ENCODE results near the gene BEST1.

Gene BEST1

DNA sequence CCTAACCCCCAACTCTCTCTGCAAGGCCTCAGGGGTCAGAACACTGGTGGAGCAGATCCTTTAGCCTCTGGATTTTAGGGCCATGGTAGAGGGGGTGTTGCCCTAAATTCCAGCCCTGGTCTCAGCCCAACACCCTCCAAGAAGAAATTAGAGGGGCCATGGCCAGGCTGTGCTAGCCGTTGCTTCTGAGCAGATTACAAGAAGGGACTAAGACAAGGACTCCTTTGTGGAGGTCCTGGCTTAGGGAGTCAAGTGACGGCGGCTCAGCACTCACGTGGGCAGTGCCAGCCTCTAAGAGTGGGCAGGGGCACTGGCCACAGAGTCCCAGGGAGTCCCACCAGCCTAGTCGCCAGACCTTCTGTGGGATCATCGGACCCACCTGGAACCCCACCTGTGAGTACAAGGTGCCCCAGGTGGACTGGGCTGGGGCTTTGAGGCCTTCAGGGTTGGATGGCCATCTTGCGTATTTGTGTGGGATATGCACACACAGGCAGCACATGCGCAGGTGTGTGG lies at the start of gene BEST1:
TSS of gene BEST1 (plus strand) at position 317 of the 513 bp plus-strand sequence. CDS start 1,456 bp downstream, outside the sequence.
- no peak for DNase-seq (ENCODE audit: insufficient read length, low spot score)
- FAIRE-seq: no peak
- TF ChIP-seq POLR2A (IDR thresholded peaks at IDR 0.05; ENCODE audit: low read depth, low read length): no peak

DNA sequence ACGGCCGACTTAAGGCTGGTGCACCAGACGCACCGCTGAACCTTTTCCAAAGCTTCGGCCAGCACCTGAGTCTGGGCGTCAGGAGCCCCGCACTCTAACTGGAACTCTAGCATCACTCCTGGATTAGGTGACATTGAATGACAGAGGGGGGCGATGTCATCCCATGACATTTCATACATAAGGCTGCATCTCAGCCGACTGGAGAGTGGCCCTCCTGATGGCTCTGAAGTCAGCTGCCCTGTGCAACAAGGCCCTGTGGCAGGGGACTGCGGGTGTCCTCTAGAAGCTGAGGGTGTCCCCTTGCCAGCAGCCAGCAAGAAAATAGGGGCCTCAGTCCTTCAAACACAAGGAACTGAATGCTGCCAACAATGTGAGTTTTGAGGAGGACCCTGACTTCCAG lies 48.8 kb upstream of the BEST1 start:
- no peak for FAIRE-seq
- no peak for TF ChIP-seq POLR2A (IDR thresholded peaks at IDR 0.05; ENCODE audit: low read depth, low read length)
- DNase-seq (ENCODE audit: insufficient read length, low spot score): no peak

DNA sequence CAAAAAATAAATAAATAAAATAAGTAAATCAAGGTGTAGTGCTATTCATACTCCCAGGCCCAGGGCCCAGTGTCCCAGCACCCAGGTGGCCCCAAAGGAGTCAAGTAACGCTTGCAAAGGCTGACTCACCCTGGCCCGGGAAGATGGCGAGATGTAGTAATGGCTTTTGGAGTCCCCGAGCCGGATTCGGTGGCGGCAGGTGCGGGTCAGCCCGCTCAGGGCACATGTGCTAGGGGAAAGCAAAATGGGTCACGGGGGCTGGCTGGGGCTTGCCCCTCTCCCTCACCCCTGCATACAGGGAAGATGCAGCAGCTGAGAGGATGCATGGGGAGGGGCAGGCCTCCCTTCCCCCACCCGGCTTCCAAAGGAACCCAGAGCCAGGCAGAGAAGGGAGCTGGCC lies 47.8 kb upstream of the BEST1 start:
- no peak for DNase-seq (ENCODE audit: insufficient read length, low spot score)
- TF ChIP-seq POLR2A (IDR thresholded peaks at IDR 0.05; ENCODE audit: low read depth, low read length): no peak
- no peak for FAIRE-seq

DNA sequence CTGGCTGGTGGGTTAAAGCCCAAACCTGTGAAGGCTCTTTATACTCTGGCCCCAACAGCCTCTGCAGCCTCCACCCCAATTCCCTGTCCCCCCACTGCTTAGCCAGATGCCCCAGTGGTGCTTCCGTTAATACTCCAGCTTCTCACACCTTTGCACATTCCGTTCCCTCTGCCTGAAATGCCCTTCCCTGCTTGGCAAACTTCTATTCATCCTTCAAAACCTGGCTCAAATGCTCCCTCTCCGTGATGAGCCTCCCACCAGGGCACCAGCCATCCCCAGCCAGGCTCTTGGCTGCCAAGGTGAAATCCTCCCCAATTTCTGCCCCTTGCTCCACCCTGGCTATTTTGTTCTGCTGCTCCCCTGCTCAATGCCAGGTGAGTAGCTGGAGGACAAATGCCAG lies 46.3 kb upstream of the BEST1 start:
- TF ChIP-seq POLR2A (IDR thresholded peaks at IDR 0.05; ENCODE audit: low read depth, low read length): no peak
- no peak for DNase-seq (ENCODE audit: insufficient read length, low spot score)
- no peak for FAIRE-seq

DNA sequence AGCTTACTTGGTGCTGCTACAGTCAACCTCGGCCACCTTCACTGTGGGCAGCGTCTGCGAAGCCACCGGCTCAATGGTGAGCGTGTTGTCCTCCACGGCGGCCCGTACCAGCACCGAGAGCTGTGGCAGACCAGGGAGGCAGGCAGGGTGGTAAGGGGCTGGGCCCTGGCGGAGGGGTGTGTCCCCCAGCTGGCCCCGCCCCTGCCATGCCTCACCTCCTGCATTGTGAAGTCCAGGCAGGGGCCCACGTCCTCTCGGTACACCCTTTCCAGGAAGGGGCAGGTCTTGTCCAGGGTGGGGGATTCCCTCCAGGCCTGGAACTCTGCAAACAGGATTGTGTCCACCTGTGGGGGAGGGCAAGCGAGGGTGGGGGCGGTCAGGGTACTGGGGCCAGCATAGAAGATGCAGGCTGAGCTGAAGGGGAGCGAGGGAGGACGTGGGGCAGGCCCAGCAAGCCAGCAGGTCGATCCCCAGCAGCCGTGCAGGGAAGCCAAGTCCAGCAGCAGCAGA lies 45.6 kb upstream of the BEST1 start:
- no peak for TF ChIP-seq POLR2A (IDR thresholded peaks at IDR 0.05; ENCODE audit: low read depth, low read length)
- no peak for DNase-seq (ENCODE audit: insufficient read length, low spot score)
- FAIRE-seq: no peak

DNA sequence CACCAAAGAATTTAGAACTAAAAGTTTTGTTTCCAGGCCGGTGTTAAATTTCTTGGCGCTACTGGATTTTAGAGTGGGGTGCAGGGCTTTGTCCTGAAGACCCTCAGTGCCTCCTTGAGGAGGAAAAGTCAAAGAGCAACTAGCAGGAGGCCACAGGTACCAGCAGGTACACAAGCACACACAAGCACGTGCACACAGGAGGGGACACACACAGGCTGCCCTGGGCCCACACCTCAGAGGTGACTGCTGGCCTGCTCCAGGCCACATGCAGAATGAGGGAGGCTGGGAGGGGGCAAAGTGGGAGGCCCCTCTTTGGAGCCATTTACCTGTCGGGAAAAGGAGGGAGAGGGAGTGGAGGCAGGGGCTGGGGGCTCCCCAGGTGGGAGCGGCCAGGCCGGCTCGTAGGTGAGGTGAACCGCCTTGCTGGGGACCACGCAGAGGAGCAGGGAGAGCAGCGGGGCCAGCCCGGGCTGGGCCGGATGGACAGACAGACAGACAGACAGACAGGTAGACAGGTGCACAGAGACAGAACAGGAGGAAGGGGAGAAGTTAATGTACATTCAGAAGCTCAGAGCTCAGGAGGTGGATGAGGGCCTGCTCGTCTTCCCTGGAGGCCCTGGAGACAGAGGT lies 45.0 kb upstream of the BEST1 start:
- no peak for FAIRE-seq
- DNase-seq (ENCODE audit: insufficient read length, low spot score): no peak
- TF ChIP-seq POLR2A (IDR thresholded peaks at IDR 0.05; ENCODE audit: low read depth, low read length): no peak

DNA sequence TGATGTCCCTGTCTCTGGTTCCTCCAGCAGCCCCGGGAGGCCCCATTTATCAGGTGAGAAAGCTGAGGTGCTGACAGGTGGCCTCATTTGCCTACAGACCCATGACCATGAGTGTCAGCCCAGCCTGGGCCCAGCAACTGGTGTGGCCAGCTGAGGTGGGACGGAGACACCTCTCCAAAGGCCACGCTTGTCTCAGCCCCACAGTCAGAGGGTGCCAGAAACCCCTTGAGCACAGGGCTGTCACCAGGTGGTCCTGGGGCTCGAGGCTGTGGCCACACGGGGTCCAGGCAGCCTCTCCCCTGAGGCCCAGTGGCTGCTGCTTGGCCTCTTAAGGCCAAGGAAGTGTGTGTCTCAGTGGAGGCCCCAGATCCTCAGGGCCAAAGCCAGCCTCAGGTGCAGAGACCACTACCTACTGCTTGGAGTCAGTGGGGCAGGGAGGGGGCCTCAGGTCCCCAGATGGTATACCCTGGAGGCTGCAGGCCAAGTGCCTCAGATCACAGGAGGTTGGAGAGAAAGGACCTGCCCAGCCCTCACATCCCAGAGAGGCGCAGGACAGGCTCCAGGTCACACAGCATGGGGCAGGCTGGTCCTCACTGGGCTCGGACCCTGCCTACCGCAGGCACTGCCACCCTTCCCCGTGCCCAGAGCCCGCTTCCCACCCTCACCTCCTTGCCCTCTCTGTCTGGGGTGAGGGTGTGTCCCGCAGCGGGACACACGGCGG lies 44.2 kb upstream of the BEST1 start:
- no peak for FAIRE-seq
- no peak for DNase-seq (ENCODE audit: insufficient read length, low spot score)
- no peak for TF ChIP-seq POLR2A (IDR thresholded peaks at IDR 0.05; ENCODE audit: low read depth, low read length)

DNA sequence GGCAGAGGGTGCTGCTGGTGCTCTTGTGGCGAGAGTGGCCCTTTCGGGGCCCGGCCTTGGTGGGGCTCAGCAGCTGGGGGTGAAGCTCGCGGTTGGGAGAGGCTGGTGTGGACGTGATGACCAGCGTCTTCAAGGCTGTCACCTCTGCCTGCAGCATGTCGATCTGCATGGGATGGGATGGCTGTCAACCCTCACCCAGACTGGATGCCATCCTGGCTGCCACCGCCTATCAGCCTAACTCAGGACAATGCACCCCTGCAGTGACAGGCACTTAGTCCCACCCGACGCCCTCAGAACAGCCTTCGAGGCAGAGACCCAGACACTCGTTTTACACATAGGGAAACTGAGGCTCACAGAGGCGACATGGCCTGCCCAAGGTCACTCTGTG lies 43.6 kb upstream of the BEST1 start:
- TF ChIP-seq POLR2A (IDR thresholded peaks at IDR 0.05; ENCODE audit: low read depth, low read length): no peak
- DNase-seq (ENCODE audit: insufficient read length, low spot score) (no peak), FAIRE-seq (no peak)

DNA sequence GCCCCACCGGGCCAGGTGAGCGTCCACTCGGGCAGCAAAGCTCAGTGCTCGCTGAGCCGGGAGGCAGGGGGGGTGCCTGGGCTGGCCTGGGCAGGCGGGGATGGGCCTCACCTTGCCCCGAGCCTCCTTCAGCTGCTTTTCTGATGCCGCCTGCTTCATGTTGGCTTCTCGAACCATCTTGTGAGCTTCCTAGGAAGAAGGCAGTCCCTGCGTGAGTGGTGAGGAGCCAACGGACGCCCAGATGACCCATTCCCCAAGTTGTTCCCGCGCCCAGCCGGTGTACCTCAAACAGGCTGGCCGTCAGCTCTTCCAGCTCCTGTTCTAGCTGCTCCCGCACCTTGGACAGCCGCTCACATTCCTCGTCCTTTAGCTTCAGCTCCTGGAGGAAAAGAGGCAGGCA lies 42.9 kb upstream of the BEST1 start:
- no peak for TF ChIP-seq POLR2A (IDR thresholded peaks at IDR 0.05; ENCODE audit: low read depth, low read length)
- no peak for FAIRE-seq
- no peak for DNase-seq (ENCODE audit: insufficient read length, low spot score)

DNA sequence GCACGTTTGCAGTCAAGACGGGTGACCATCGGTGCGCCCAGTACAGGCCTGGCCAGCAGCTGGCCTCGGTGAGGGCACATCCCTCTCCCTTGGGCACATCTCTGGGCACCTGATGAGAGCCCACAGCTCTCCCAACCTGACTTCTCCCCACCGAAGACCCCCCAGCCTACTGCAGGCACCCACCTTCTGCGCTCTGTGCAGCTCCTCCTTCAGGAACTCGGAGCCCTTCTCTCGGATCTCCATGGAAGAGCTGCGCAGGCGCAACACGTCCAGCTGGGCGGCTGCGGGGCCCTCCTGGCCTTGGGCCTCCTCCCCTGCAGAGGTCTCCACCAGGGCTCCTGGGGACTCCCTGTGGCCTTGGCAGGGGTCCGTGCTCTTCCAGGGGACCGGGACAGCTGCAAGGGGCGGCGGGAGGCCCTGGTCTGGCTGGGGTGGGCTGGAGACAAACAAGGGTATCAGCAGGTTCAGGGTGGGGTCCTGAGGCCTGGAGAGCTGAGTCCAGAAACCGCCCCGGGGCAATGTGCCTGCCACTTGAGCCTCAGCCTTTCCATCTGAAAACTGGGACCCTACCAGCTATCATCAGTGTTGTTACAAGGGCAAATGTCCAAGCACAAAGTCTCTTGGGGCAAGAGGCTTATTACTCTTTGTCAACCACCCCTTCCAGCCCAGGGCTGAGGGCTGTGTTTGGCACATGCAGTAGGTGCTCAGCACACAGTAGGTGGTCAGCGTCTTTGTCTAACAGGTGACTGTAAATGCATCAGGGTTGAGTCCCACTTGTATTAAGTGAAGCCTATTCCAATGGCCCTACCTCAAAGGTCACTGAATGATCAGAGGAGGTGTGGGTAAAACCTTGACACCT lies 42.1 kb upstream of the BEST1 start:
- no peak for TF ChIP-seq POLR2A (IDR thresholded peaks at IDR 0.05; ENCODE audit: low read depth, low read length)
- FAIRE-seq (no peak), DNase-seq (ENCODE audit: insufficient read length, low spot score) (no peak)

DNA sequence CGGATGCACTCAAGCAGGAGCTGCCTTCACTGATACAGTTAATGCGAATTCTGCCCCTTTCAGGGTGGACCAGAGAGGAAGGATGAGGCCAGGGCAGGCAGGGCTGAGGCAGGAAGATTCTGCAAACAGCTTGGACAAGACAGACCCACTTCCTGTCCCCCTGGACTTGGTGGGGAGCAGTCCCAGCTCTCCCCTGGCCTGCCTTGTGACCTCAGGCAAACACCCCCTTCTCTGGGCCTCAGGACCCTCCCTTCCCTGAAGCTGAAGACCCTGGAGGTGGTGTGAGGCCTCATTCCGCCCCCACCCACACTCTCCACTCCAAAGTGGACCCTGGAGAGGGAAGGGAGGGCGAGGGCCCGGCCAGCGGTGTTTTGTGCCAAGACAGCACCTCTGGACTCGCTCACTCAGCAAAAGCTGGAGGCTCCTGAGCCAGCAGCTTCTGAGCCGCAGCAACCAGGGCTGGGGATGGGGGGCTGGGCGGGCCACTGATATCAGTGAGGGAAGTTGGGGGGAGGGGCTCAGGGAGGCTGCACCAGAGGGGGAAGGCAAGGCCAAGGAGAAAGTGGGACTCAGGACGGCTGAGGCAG lies 41.3 kb upstream of the BEST1 start:
- TF ChIP-seq POLR2A (IDR thresholded peaks at IDR 0.05; ENCODE audit: low read depth, low read length): no peak
- DNase-seq (ENCODE audit: insufficient read length, low spot score) (no peak), FAIRE-seq (no peak)

DNA sequence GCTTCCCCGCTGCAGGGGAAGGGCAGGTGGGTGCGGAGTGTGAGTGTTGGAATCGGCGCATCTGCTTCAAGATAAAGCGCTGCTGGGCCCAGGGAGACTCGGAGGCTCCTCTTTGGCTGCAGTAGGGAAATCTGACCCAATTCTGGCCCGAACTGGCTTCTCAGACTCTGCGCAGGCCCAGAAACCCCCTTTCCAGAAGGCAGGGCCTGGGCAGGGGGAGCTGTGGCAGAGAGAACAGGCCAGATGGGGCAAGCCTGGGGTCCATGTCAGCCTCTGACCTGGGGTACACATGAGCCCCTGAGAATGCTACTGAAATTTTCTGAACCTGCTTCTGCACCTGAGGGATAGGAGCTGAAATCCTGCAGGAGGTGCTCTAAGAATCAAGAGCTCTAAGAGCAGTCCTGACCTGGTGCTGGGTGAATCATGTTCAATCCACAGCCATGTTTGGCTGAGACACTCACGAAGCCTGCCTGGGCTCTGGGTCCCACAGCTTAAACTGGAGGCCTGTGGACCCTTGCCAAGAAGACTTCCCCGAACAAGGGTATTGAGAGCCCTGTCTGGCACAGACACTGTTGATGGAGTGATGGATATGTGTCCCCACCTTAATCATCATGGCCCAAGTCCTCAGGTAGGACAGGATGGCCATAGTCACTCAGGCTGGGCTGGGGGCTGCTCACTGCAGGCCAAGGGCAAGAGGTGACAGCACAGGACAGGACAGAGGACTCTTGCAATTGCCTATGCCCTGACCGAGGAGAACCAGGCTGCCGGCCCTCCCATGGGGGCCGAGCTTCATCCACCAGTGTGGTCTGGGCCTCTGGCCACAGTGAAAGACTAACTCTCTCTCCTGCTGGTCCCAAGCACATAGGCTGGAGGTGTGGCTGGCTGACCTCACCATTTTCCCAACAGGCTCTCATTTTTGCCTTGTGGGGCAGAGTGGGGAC lies 39.7 kb upstream of the BEST1 start:
- no peak for FAIRE-seq
- no peak for TF ChIP-seq POLR2A (IDR thresholded peaks at IDR 0.05; ENCODE audit: low read depth, low read length)
- DNase-seq (ENCODE audit: insufficient read length, low spot score): no peak

Measured in H54 (cell line).